H1 (cell line): ENCODE data around the gene XPNPEP3. TPM values are rescaled to one million over a fixed set of nuclear protein-coding genes. Genes with fewer than 3 reads are reported as not detected.

ENCODE experiments used
- ATF2 ChIP-seq: IDR thresholded peaks from 2 replicates; pipeline ENCODE4 v1.6.1; 2012; ENCODE audit warnings: low read length, inconsistent platforms
- GABPA ChIP-seq: IDR thresholded peaks from 2 replicates; pipeline ENCODE4 v1.6.1; 2011; ENCODE audit warnings: mild to moderate bottlenecking, low read length, moderate library complexity, borderline replicate concordance; ENCODE audit not compliant: insufficient read depth
- polyA plus RNA-seq, 7 experiments: library from polyadenylated mRNA; depleted of rRNA in 3 of 7; stranded (reverse) in 5 of 7; unstranded in 2 of 7; fragments of >200 nt in 5 of 7; fragments of 200-250 nt in 2 of 7; gene quantifications; 1 replicate in 5 of 7; 2 replicates in 1 of 7; 4 replicates in 1 of 7; pipeline versions ENCODE4 v1.2.1 to v1.2.3, GENCODE V29; 2011 to 2013; ENCODE audit warnings: missing spikeins in 2 of 7, mixed read lengths in 2 of 7
- total RNA-seq: library from RNA; stranded (reverse); fragmentation: NEBNext Ultra II Directional; extraction: Animal tissue kit (Norgen Biotek cat#: 25700); gene quantifications from 2 replicates; pipeline ENCODE4 v1.2.1, GENCODE V29; 2021

The XPNPEP3 gene
- total and polyA plus RNA-seq, 2 of the 8 experiments (the other 6 are each of a cell fraction or from before 2014, with no cell fraction given) = 25.8 to 29.2 TPM

- no peak for TF ChIP-seq GABPA
- TF ChIP-seq ATF2 = no peak
Observed at GRCh38 chr22:40954113-40954512, 97.2 kb downstream of the XPNPEP3 start (continued).
